Transverse colon (tissue), 4 donors: ENCODE data around the gene SLC39A6. TPM values are rescaled to one million over a fixed set of nuclear protein-coding genes. Genes with fewer than 3 reads are reported as not detected.

Experiments used
- DNase-seq: peaks from one replicate; pipeline ENCODE4 v3.0.0-alpha.2; 2019
- H3K27ac ChIP-seq, 4 donors: fragments of 200-600 bp; sonication (generic); 2 replicates each; pipeline ENCODE4 v1.5.1; 2016 to 2018; ENCODE audit warnings: inconsistent platforms in 4 of 4
- H3K27me3 ChIP-seq: fragments of 200-600 bp; sonication (generic); 2 replicates; pipeline ENCODE4 v1.5.1; 2017; ENCODE audit warnings: inconsistent platforms
- H3K36me3 ChIP-seq, 4 donors: fragments of 200-600 bp; sonication (generic); 2 replicates each; pipeline ENCODE4 v1.5.1; 2017 to 2019; ENCODE audit warnings: inconsistent platforms in 4 of 4
- H3K4me1 ChIP-seq, 4 donors: fragments of 200-600 bp; sonication (generic); 2 replicates each; pipeline ENCODE4 v1.5.1; 2017 to 2020; ENCODE audit warnings: inconsistent platforms in 4 of 4
- H3K4me3 ChIP-seq, 4 donors: fragments of 200-600 bp; sonication (generic); 1 replicate in 1 of 4; 2 replicates in 3 of 4; pipeline versions ENCODE4 v1.5.1 to v1.6.1; 2017 to 2019; ENCODE audit warnings: inconsistent platforms in 4 of 4
- H3K9me3 ChIP-seq, 2 donors: fragments of 200-600 bp; sonication (generic); 2 replicates each; pipeline ENCODE4 v1.5.1; 2017 to 2019; ENCODE audit warnings: inconsistent platforms in 2 of 2
- EP300 ChIP-seq: sonication (generic); formaldehyde crosslinking; IDR thresholded peaks from one replicate; pipeline ENCODE4 v1.6.1; 2017; ENCODE audit warnings: antibody characterized with exemption, low read depth
- POLR2A ChIP-seq: fragments of 450-650 bp; IDR thresholded peaks from one replicate; pipeline ENCODE4 v1.6.1; 2016; ENCODE audit warnings: antibody characterized with exemption, mild to moderate bottlenecking, moderate library complexity
- POLR2AphosphoS5 ChIP-seq, 3 donors: sonication (generic); formaldehyde crosslinking; IDR thresholded peaks; one replicate each; pipeline ENCODE4 v1.6.1; 2016; ENCODE audit warnings: antibody characterized with exemption in 3 of 3
- WGBS, 2 donors: methylation state at CpG; one replicate each; pipeline ENCODE4 v1.1.5; 2018; ENCODE audit warnings: low coverage in 1 of 2; 5-methylcytosine and 5-hydroxymethylcytosine counted together
- in situ Hi-C, 4 donors: fragments of 200-750 bp; cut with MboI; loops; one replicate each; pipeline versions ENCODE4 v1.15.0 to v1.15.1; 2017; ENCODE audit warnings: low sequenced_read_pairs in 3 of 4, low pct_ligation_motif_present in 1 of 4, low pct_unique_long_range_greater_than_20kb in 1 of 4
- intact Hi-C: fragments of 100-400 bp; cut with DNase I; formaldehyde crosslinking; loops from one replicate; pipeline ENCODE4 v1.15.1; 2023; ENCODE audit warnings: low total_unique reads
- total RNA-seq, 4 donors: library from RNA; depleted of rRNA; stranded (reverse); fragments of >200 nt; gene quantifications; one replicate each; pipeline ENCODE4 v1.1.0, GENCODE V29; 2016
- TF ChIP-seq, protein P1 (sequence below), 5 experiments: fragments of 200-600 bp in 3 of 5; fragments of 450-650 bp in 2 of 5; sonication (generic) in 3 of 5; IDR thresholded peaks; 1 replicate in 2 of 5; 2 replicates in 3 of 5; pipeline ENCODE4 v1.5.1; 2016 to 2017; ENCODE audit warnings: antibody characterized with exemption in 5 of 5, inconsistent platforms in 3 of 5, mild to moderate bottlenecking in 2 of 5, moderate library complexity in 1 of 5

The SLC39A6 gene
- total RNA-seq, 4 donors from 2014 or later: 4.5 to 24.3 (median 19.6) TPM

DNA sequence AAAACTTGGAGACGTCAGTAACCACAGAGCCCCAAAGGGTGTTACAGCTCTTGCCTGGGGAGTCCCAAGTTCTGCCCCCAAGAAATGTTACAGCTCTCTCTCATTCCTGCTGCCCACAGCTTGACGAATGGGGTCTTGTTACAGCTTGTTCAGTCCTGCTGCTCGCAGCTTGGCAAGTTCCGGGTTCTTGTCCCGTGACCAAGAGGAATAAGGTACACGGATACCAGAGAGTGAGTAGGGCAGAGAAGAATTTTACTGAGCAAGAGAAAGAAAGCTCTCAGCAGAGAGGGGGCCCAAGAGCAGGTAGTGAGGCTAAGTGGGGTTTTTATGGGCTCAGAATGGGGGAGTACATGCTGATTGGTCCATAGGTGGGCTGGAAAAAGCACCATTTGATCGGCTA, 27.2 kb downstream of the SLC39A6 start:
- Histone ChIP-seq H3K4me1 (no peaks in the 10 kb centered on the region), H3K27ac (no peak overlapping the region), H3K4me3 (no peak overlapping the region), H3K36me3 (no peaks in the 10 kb centered on the region), H3K9me3 (no peaks in the 10 kb centered on the region), H3K27me3 (no peaks in the 10 kb centered on the region)
- WGBS, 2 donors: 80 to 89% methylated on average over 1 to 7 of the region's 7 CpGs
- in situ Hi-C loops: no loop called here
- TF ChIP-seq, protein P1, sequence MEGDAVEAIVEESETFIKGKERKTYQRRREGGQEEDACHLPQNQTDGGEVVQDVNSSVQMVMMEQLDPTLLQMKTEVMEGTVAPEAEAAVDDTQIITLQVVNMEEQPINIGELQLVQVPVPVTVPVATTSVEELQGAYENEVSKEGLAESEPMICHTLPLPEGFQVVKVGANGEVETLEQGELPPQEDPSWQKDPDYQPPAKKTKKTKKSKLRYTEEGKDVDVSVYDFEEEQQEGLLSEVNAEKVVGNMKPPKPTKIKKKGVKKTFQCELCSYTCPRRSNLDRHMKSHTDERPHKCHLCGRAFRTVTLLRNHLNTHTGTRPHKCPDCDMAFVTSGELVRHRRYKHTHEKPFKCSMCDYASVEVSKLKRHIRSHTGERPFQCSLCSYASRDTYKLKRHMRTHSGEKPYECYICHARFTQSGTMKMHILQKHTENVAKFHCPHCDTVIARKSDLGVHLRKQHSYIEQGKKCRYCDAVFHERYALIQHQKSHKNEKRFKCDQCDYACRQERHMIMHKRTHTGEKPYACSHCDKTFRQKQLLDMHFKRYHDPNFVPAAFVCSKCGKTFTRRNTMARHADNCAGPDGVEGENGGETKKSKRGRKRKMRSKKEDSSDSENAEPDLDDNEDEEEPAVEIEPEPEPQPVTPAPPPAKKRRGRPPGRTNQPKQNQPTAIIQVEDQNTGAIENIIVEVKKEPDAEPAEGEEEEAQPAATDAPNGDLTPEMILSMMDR (IDR thresholded peaks at IDR 0.05): no peak
- no peak for TF ChIP-seq EP300
- TF ChIP-seq POLR2A: no peak
- intact Hi-C loops: no loop called here
- no peak for DNase-seq

DNA sequence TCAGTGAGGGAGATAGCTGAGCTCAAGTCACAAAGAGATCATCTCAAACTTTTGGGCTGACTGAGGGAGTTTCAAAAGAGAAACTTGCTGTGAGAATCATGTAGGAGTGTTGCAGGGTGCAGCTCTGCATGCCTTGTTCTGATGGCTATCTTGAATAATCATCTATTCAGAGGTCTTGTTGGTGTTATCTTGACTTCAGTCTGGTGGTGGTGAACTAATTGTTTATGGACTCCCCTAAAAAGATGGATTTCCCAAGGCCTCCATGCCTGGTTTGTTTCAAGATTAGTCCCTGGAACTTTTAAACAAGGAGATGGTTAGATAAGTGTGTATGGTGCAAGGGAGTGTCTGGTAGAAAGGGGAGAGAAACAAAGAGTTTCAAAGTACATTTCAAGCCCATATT, 29.8 kb downstream of the SLC39A6 start:
- Histone ChIP-seq H3K4me3 (no peak overlapping the region), H3K27ac (no peak overlapping the region), H3K4me1 (no peaks in the 10 kb centered on the region), H3K27me3 (no peaks in the 10 kb centered on the region), H3K9me3 (no peaks in the 10 kb centered on the region), H3K36me3 (no peaks in the 10 kb centered on the region)
- in situ Hi-C loops (loop anchor here in 2 of 4 donors (10.0 kb wide), 1 partner anchor 185 kb away; no protein-coding TSS in a partner anchor), intact Hi-C loops (loop anchor here (5.0 kb wide), 1 partner anchor 183 kb away; no protein-coding TSS in a partner anchor)
- TF ChIP-seq POLR2AphosphoS5 (IDR thresholded peaks at IDR 0.05) (no peak), POLR2A (no peak), EP300 (no peak)
- TF ChIP-seq, protein P1 (IDR thresholded peaks at IDR 0.05): no peak
- no peak for DNase-seq

DNA sequence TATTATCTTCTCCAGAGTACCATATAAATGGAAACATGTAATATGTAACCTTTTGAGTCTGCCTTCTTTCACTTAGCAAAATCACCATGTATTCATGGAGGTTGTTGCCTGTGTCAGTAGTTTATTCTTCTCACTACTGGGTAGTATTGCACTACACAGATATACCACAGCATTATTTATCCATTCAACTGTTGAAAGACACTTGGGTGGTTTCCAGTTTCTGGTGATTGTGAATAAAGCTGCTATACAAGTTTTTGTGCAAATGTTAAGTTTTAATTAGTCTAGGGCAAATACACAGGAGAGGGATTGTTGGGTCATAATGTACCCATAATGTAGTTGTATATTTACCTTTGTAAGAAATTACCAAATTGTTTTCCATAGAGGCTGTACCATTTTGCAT, 32.2 kb downstream of the SLC39A6 start:
- TF ChIP-seq POLR2A (no peak), POLR2AphosphoS5 (IDR thresholded peaks at IDR 0.05) (no peak), EP300 (no peak)
- TF ChIP-seq, protein P1 (IDR thresholded peaks at IDR 0.05): no peak
- intact Hi-C loops: loop anchor here (5.0 kb wide), 1 partner anchor 185 kb away; no protein-coding TSS in a partner anchor

DNA sequence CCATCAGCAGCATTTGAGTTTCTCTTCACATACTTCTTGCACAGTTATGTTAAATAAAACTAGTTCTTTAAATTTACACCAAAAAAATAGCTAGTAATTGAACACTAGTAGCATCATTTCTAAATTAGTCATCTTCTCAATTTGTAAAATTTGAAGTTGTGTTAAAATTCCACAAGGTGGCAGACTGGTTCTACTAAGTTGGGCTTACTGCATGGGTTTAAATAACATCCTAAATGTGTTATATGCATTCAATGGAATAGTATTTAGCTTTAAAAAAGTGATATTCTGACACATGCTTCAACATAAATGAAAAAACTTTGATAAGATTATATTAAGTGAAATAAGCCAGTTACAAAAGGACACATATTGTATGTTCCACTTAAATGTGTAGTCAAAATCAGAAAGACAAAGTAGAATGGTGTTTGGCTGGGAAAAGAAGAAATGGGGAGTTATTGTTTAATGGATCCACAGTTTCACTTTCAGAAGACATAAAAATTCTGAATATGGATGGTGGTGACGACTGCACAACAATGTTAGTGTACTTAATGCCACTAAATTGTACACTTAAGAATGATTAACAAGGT, 33.1 kb downstream of the SLC39A6 start:
- Histone ChIP-seq H3K27ac (no peak overlapping the region), H3K27me3 (no peaks in the 10 kb centered on the region), H3K4me3 (no peak overlapping the region), H3K4me1 (no peaks in the 10 kb centered on the region), H3K36me3 (no peaks in the 10 kb centered on the region), H3K9me3 (no peaks in the 10 kb centered on the region)
- no peak for DNase-seq
- in situ Hi-C loops (loop anchor here in 2 of 4 donors (10.0 kb wide), 1 partner anchor 189 kb away; no protein-coding TSS in a partner anchor), intact Hi-C loops (loop anchor here (5.0 kb wide), 1 partner anchor 186 kb away; no protein-coding TSS in a partner anchor)
- TF ChIP-seq, protein P1 (IDR thresholded peaks at IDR 0.05): peak; percentile 47 to 67 (median 59)
- TF ChIP-seq EP300: no peak
- no peak for TF ChIP-seq POLR2A
- 9 to 12% methylated on average over 1 of the region's 1 CpG for WGBS, 2 donors

More for the DNA sequence above, 32.2 kb downstream of the SLC39A6 start:
- H3K4me3 ChIP-seq: no peak overlapping the region
- H3K9me3 ChIP-seq: no peaks in the 10 kb centered on the region
- no peaks in the 10 kb centered on the region for H3K4me1 ChIP-seq
- H3K27me3 ChIP-seq: no peaks in the 10 kb centered on the region
- no peak overlapping the region for H3K27ac ChIP-seq
- no peak for DNase-seq
- no peaks in the 10 kb centered on the region for H3K36me3 ChIP-seq
- in situ Hi-C loops: loop anchor here in 2 of 4 donors (10.0 kb wide), 1 partner anchor 188 kb away; no protein-coding TSS in a partner anchor
